ENCODE results near the gene GH1. TPM values are rescaled to one million over a fixed set of nuclear protein-coding genes. Genes with fewer than 3 reads are reported as not detected.

The GH1 gene
- total RNA-seq, 1 experiment from 2014 or later = not detected

- POLR2A ChIA-PET (ENCODE audit: low non-redundant PET) = no interaction called here
- no peaks in the 10 kb centered on the region for H3K9me3 ChIP-seq (ENCODE audit: low read depth, low read length, poor library complexity, severe bottlenecking)
- H3K27me3 ChIP-seq (replicated peaks; ENCODE audit: insufficient read depth, low read depth, low read length, poor library complexity) = no peaks in the 10 kb centered on the region
- no peak overlapping the region for H3K27ac ChIP-seq (ENCODE audit: low read depth, low read length, poor library complexity, severe bottlenecking)
- H3K36me3 ChIP-seq (ENCODE audit: insufficient read depth, low read length, poor library complexity, severe bottlenecking) = no peaks in the 10 kb centered on the region
- no peak for DNase-seq (ENCODE audit: low spot score)
- intact Hi-C loops (cut with micrococcal nuclease; ENCODE audit: unreplicated experiment) = no loop called here
- TF ChIP-seq EZH2 (IDR thresholded peaks at IDR 0.05; ENCODE audit: borderline replicate concordance, low read depth, low read length, poor library complexity, severe bottlenecking) (no peak), CTCF (conservative IDR thresholded peaks at IDR 0.05; ENCODE audit: low read depth, low read length) (no peak)
- H3K4me1 ChIP-seq (ENCODE audit: insufficient read depth, low read length, poor library complexity, severe bottlenecking) = no peaks in the 10 kb centered on the region
- CTCF ChIA-PET = no interaction called here
- H3K4me3 ChIP-seq (ENCODE audit: low read depth, low read length, poor library complexity, severe bottlenecking) = no peak overlapping the region
- BruUV-seq (replicated peaks) = no TSS peak
Observed at GRCh38 chr17:63960430-63960829, 41.8 kb upstream of the GH1 start.

GRCh38 chr17:63960006-63960405 lies 41.4 kb upstream of the GH1 start:
- Histone ChIP-seq H3K27me3 (replicated peaks; ENCODE audit: insufficient read depth, low read depth, low read length, poor library complexity) (no peaks in the 10 kb centered on the region), H3K9me3 (ENCODE audit: low read depth, low read length, poor library complexity, severe bottlenecking) (no peaks in the 10 kb centered on the region), H3K4me3 (ENCODE audit: low read depth, low read length, poor library complexity, severe bottlenecking) (no peak overlapping the region), H3K27ac (ENCODE audit: low read depth, low read length, poor library complexity, severe bottlenecking) (no peak overlapping the region), H3K4me1 (ENCODE audit: insufficient read depth, low read length, poor library complexity, severe bottlenecking) (no peaks in the 10 kb centered on the region), H3K36me3 (ENCODE audit: insufficient read depth, low read length, poor library complexity, severe bottlenecking) (no peaks in the 10 kb centered on the region)
- POLR2A ChIA-PET (ENCODE audit: low non-redundant PET) = no interaction called here
- intact Hi-C loops (cut with micrococcal nuclease; ENCODE audit: unreplicated experiment) = no loop called here
- DNase-seq (ENCODE audit: low spot score) = no peak
- TF ChIP-seq EZH2 (IDR thresholded peaks at IDR 0.05; ENCODE audit: borderline replicate concordance, low read depth, low read length, poor library complexity, severe bottlenecking) = no peak
- TF ChIP-seq CTCF (conservative IDR thresholded peaks at IDR 0.05; ENCODE audit: low read depth, low read length) = no peak
- no TSS peak for BruUV-seq (replicated peaks)
- CTCF ChIA-PET = no interaction called here

DNA sequence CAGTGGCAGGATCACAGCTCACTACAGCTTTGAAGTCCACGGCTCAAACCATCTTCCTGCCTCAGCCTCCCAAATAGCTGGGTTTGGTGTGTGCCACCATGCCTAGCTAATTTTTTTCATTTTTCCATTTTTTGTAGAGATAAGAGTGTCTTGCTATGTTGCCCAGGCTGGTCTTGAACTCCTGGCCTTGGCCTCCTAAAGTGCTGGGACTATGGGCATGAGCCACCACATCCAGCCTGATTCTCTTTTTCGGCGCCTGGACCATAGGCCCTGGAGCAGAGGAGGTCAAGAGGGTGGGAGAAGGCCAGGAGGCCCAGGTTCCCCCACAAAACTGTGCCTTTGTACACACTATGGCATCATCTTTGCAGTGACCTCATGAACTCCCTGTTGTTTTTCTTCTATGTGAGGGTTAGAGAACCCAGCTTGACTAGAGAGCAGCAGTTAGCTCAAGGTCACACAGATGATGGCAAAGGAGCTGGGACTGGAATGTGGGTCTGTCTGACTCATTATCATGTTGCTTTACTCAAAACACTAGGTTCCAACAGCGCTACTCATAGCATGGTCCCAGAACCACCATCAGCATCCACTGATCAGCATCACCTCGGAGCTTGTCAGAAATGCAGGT lies 37.8 kb upstream of the GH1 start:
- POLR2A ChIA-PET (ENCODE audit: low non-redundant PET) = no interaction called here
- no TSS peak for BruUV-seq (replicated peaks)
- H3K4me3 ChIP-seq (ENCODE audit: low read depth, low read length, poor library complexity, severe bottlenecking) = no peak overlapping the region

More for the DNA sequence above, 37.8 kb upstream of the GH1 start:
- intact Hi-C loops (cut with micrococcal nuclease; ENCODE audit: unreplicated experiment) = no loop called here
- Histone ChIP-seq H3K9me3 (ENCODE audit: low read depth, low read length, poor library complexity, severe bottlenecking) (no peaks in the 10 kb centered on the region), H3K36me3 (ENCODE audit: insufficient read depth, low read length, poor library complexity, severe bottlenecking) (no peaks in the 10 kb centered on the region), H3K27ac (ENCODE audit: low read depth, low read length, poor library complexity, severe bottlenecking) (no peak overlapping the region), H3K27me3 (replicated peaks; ENCODE audit: insufficient read depth, low read depth, low read length, poor library complexity) (no peaks in the 10 kb centered on the region), H3K4me1 (ENCODE audit: insufficient read depth, low read length, poor library complexity, severe bottlenecking) (no peaks in the 10 kb centered on the region)
- no peak for DNase-seq (ENCODE audit: low spot score)
- no peak for TF ChIP-seq CTCF (conservative IDR thresholded peaks at IDR 0.05; ENCODE audit: low read depth, low read length)
- no peak for TF ChIP-seq EZH2 (IDR thresholded peaks at IDR 0.05; ENCODE audit: borderline replicate concordance, low read depth, low read length, poor library complexity, severe bottlenecking)
- CTCF ChIA-PET = no interaction called here
